K562 (cell line): ENCODE measurements around the gene C1QTNF5. TPM values are rescaled to one million over a fixed set of nuclear protein-coding genes. Genes with fewer than 3 reads are reported as not detected.

Experiments
- BCOR ChIP-seq: fragments of 450-650 bp; IDR thresholded peaks from 2 replicates; pipeline ENCODE4 v1.6.1; 2016
- CEBPZ ChIP-seq: fragments of 150-350 bp; IDR thresholded peaks from 2 replicates; pipeline ENCODE4 v1.6.1; 2014; ENCODE audit warnings: low read depth, mild to moderate bottlenecking, low read length, borderline replicate concordance
- DPF2 ChIP-seq: fragments of 450-650 bp; IDR thresholded peaks from 2 replicates; pipeline ENCODE4 v1.6.1; 2016
- HEY1 ChIP-seq: fragments of 250-450 bp; sonication (Bioruptor Pico); IDR thresholded peaks from 2 replicates; pipeline ENCODE4 v1.5.0; 2020; ENCODE audit warnings: mild to moderate bottlenecking, moderate library complexity, borderline replicate concordance
- JUND ChIP-seq, 2 experiments: IDR thresholded peaks; 2 replicates in 1 of 2; 3 replicates in 1 of 2; pipeline ENCODE4 v1.6.1; 2011; ENCODE audit warnings: borderline replicate concordance in 2 of 2, low read depth in 2 of 2, low read length in 2 of 2, improper control_type of control experiment in 1 of 2, missing biosample characterization in 1 of 2, missing genetic modification characterization in 1 of 2, missing genetic modification reagents in 1 of 2
- MEF2D ChIP-seq: conservative IDR thresholded peaks from 2 replicates; pipeline ENCODE4 v1.6.1; 2016; ENCODE audit warnings: low read depth, missing genetic modification characterization, missing compliant biosample characterization
- NFRKB ChIP-seq: fragments of 450-650 bp; IDR thresholded peaks from 2 replicates; pipeline ENCODE4 v1.6.1; 2016; ENCODE audit warnings: low read depth
- POLR2AphosphoS5 ChIP-seq: IDR thresholded peaks from 2 replicates; pipeline ENCODE4 v1.6.1; 2011; ENCODE audit warnings: mild to moderate bottlenecking, low read depth, low read length, moderate library complexity; ENCODE audit not compliant: control insufficient read depth, insufficient read depth
- PRMT5 ChIP-seq: sonication (generic); formaldehyde crosslinking; IDR thresholded peaks from 2 replicates; pipeline ENCODE4 v1.5.0; 2020; ENCODE audit warnings: missing genetic modification reagents
- PRPF4 ChIP-seq: fragments of 200-400 bp; formaldehyde crosslinking; IDR thresholded peaks from one replicate; pipeline ENCODE4 v1.6.1; 2017; ENCODE audit warnings: low read length, low read depth, mild to moderate bottlenecking; ENCODE audit not compliant: insufficient read depth, poor library complexity, severe bottlenecking
- SRSF3 ChIP-seq: fragments of 200-400 bp; formaldehyde crosslinking; IDR thresholded peaks from 2 replicates; pipeline ENCODE4 v1.6.1; 2016; ENCODE audit warnings: mild to moderate bottlenecking, low read length, moderate library complexity; ENCODE audit not compliant: insufficient read depth
- STAT6 ChIP-seq: sonication (generic); formaldehyde crosslinking; IDR thresholded peaks from 2 replicates; pipeline ENCODE4 v1.8.1; 2023; ENCODE audit warnings: mild to moderate bottlenecking, missing genetic modification reagents
- TCF7L2 ChIP-seq: fragments of 150-350 bp; IDR thresholded peaks from 2 replicates; pipeline ENCODE4 v1.6.1; 2016; ENCODE audit warnings: low read depth, mild to moderate bottlenecking, low read length, moderate library complexity
- TOE1 ChIP-seq, 2 experiments: fragments of 450-650 bp in 1 of 2; sonication (generic) in 1 of 2; formaldehyde crosslinking in 1 of 2; IDR thresholded peaks; 2 replicates each; pipeline versions ENCODE4 v1.7.1 to v1.8.0; 2016 to 2022; ENCODE audit warnings: borderline replicate concordance in 2 of 2, mild to moderate bottlenecking in 2 of 2, antibody characterized with exemption in 1 of 2, inconsistent platforms in 1 of 2, low read depth in 1 of 2, missing genetic modification reagents in 1 of 2, moderate library complexity in 1 of 2
- ZBTB1 ChIP-seq: sonication (generic); formaldehyde crosslinking; IDR thresholded peaks from 2 replicates; pipeline ENCODE4 v1.8.1; 2023; ENCODE audit warnings: missing genetic modification reagents, low read depth, mild to moderate bottlenecking, borderline replicate concordance
- ZBTB9 ChIP-seq: fragments of 450-650 bp; formaldehyde crosslinking; IDR thresholded peaks from 2 replicates; pipeline ENCODE4 v1.4.0; 2020; ENCODE audit warnings: mild to moderate bottlenecking, moderate library complexity
- ZFP36 ChIP-seq: fragments of 150-350 bp; IDR thresholded peaks from 2 replicates; pipeline ENCODE4 v1.6.1; 2018; ENCODE audit warnings: low read length, low read depth; ENCODE audit not compliant: partially characterized antibody
- ZNF175 ChIP-seq: fragments of 200-800 bp; sonication (Bioruptor generic); IDR thresholded peaks from 2 replicates; pipeline ENCODE4 v1.6.1; 2016; ENCODE audit warnings: low read depth, mild to moderate bottlenecking, missing genetic modification characterization, missing compliant biosample characterization
- ZNF77 ChIP-seq: fragments of 250-450 bp; sonication (Bioruptor Pico); IDR thresholded peaks from 2 replicates; pipeline ENCODE4 v1.5.0; 2020
- polyA plus RNA-seq, 8 experiments: library from polyadenylated mRNA; depleted of rRNA in 4 of 8; stranded (reverse) in 5 of 8; unstranded in 3 of 8; fragments of >200 nt; fragmentation: Nextera tagmentation in 2 of 8; fragmentation: Illumina TruSeq in 1 of 8; extraction: Ambion mirVana in 2 of 8; extraction: Trizol in 1 of 8; gene quantifications; 2 replicates each; pipeline versions ENCODE4 v1.2.1 to v1.2.3, GENCODE V29; 2011 to 2014; ENCODE audit warnings: inconsistent platforms in 1 of 8, missing spikeins in 1 of 8
- total RNA-seq, 7 experiments: library from RNA; depleted of rRNA in 6 of 7; stranded (reverse); fragments of >200 nt in 6 of 7; fragmentation: Illumina TruSeq in 2 of 7; extraction: Trizol in 2 of 7; gene quantifications; 2 replicates each; pipeline versions ENCODE4 v1.2.1 to v1.2.3, GENCODE V29; 2011 to 2021; ENCODE audit warnings: low replicate concordance in 1 of 7

Gene C1QTNF5
- total and polyA plus RNA-seq, 9 of the 15 experiments (the other 6 are each of a cell fraction or from before 2014, with no cell fraction given): 0.07 to 0.76 (median 0.24) TPM; not detected in 1

- TF ChIP-seq STAT6 (CRISPR knock-in tag): no peak
- no peak for TF ChIP-seq ZNF175 (CRISPR knock-in tag)
- TF ChIP-seq MEF2D (tag): peak; percentile 92
- TF ChIP-seq POLR2AphosphoS5: 0 out of 2 replicates have a peak, but pooled peaks have one; percentile 16
- TF ChIP-seq ZNF77: no peak
- TF ChIP-seq CEBPZ: no peak
- no peak for TF ChIP-seq NFRKB
- no peak for TF ChIP-seq ZBTB1 (CRISPR knock-in tag)
- peak; percentile 53 for TF ChIP-seq DPF2
- no peak for TF ChIP-seq TOE1 (IDR thresholded peaks at IDR 0.05; ENCODE audit: borderline replicate concordance)
- TF ChIP-seq TOE1 (CRISPR knock-in tag; IDR thresholded peaks at IDR 0.05; ENCODE audit: borderline replicate concordance, low read depth): no peak
- TF ChIP-seq ZBTB9 (CRISPR knock-in tag): no peak
- no peak for TF ChIP-seq HEY1 (CRISPR knock-in tag)
- no peak for TF ChIP-seq TCF7L2
- TF ChIP-seq BCOR: no peak
- no peak for TF ChIP-seq SRSF3
- TF ChIP-seq PRMT5 (CRISPR knock-in tag): no peak
- TF ChIP-seq ZFP36: no peak
- TF ChIP-seq JUND (IDR thresholded peaks at IDR 0.05; ENCODE audit: borderline replicate concordance, low read depth, low read length): peak; percentile 61
- no peak for TF ChIP-seq JUND (tag; IDR thresholded peaks at IDR 0.05; ENCODE audit: borderline replicate concordance, low read depth, low read length)
- no peak for TF ChIP-seq PRPF4
Measured at GRCh38 chr11:119361056-119361787, 20.5 kb upstream of the C1QTNF5 start (continued).
